Immature natural killer cell (primary cell): Measurements from ENCODE around the gene ARHGEF1. TPM values are rescaled to one million over a fixed set of nuclear protein-coding genes. Genes with fewer than 3 reads are reported as not detected.
A peak's percentile ranks its signal among the peaks of the same experiment; 100 is the strongest.

Experiments used
- DNase-seq, 3 donors: peaks; one replicate each; pipeline ENCODE4 v3.0.0; 2022; ENCODE audit warnings: mixed read lengths in 1 of 3
- H3K27ac Mint-ChIP-seq, 6 donors: one replicate each; pipeline ENCODE4 v1.8.0; 2020; ENCODE audit warnings: mixed read lengths in 6 of 6, mild to moderate bottlenecking in 5 of 6, inconsistent platforms in 4 of 6, moderate library complexity in 3 of 6
- H3K27me3 Mint-ChIP-seq, 3 donors: one replicate each; pipeline ENCODE4 v1.8.0; 2020 to 2021; ENCODE audit warnings: low read depth in 3 of 3, mild to moderate bottlenecking in 3 of 3, mixed read lengths in 3 of 3, moderate library complexity in 3 of 3, inconsistent platforms in 1 of 3
- H3K36me3 Mint-ChIP-seq, 3 donors: one replicate each; pipeline ENCODE4 v1.8.0; 2020; ENCODE audit warnings: mixed read lengths in 3 of 3, inconsistent platforms in 2 of 3, mild to moderate bottlenecking in 2 of 3
- H3K4me1 Mint-ChIP-seq, 2 donors: one replicate each; pipeline ENCODE4 v1.8.0; 2020; ENCODE audit warnings: inconsistent platforms in 2 of 2, mild to moderate bottlenecking in 2 of 2, mixed read lengths in 2 of 2, moderate library complexity in 1 of 2
- H3K4me3 Mint-ChIP-seq, 5 donors: one replicate each; pipeline ENCODE4 v1.8.0; 2020; ENCODE audit warnings: mild to moderate bottlenecking in 5 of 5, mixed read lengths in 5 of 5, inconsistent platforms in 3 of 5, moderate library complexity in 3 of 5
- H3K9me3 Mint-ChIP-seq, 6 donors: one replicate each; pipeline ENCODE4 v1.8.0; 2020; ENCODE audit warnings: mild to moderate bottlenecking in 6 of 6, mixed read lengths in 6 of 6, inconsistent platforms in 4 of 6, moderate library complexity in 3 of 6
- polyA plus RNA-seq, 3 donors: library from polyadenylated mRNA; unstranded; fragments of 300-500 nt; fragmentation: Illumina TruSeq; gene quantifications; one replicate each; pipeline ENCODE4 v1.2.3, GENCODE V29; 2021

Gene ARHGEF1
- polyA plus RNA-seq, 3 donors from 2014 or later = 129 to 394 (median 156) TPM

DNA sequence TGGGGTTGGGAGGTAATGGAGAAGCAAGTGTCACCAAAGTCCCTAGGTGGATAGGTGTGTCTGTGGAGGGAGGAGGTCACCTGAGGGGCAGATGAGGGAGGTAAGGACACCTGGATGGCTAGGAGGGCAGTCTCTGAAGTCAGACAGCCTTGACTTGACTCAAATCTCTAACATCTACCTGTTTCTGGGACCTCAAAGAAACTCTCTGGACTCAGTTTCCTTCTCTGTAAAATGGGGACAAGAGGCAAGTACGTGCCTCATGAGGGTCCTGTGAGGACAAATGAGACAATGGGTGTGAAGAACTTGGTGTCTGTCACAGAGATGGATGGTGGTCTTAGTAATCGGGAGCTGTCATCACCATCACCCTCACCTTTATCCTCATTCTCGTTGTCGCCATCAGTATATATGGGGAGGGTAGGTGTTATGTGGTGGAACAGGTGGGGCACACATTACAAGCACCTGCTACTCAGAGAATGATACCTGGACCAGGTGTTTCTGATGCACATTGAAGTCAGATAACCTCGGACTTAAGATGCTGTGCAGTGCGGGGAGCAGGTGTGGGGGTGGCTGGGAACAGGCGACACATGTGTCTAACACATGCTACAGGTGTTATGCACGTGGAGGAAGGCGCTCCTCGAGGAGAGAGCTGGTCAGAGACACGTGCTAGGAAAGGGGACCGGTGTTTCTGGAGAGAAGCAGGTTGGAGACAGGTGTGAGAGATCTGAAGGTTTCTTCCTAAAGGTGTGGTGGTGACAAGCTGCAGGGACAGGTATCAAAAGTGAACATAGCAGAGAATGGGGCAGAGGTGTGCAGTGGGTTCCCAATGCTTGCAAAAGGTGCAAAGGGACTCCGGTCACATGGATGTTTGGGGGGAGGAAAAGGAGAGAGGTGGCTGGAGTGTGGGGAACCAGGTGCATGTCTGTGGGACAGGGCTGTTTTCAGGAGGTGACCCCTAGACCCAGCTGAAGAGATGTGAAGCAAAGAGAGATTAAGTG is 41.5 kb downstream of the ARHGEF1 start:
- no peak overlapping the region for H3K27ac Mint-ChIP-seq
- no peak for DNase-seq
- H3K27me3 Mint-ChIP-seq = peaks cover 13 to 22% (median 16%) of the 10 kb centered on the region in 3 donors
- H3K4me1 Mint-ChIP-seq = peaks cover 18 to 22% of the 10 kb centered on the region in 2 donors
- peaks cover 0 to 3% (median 0%) of the 10 kb centered on the region in 3 donors for H3K36me3 Mint-ChIP-seq
- H3K9me3 Mint-ChIP-seq = peaks cover 0 to 2% (median 0%) of the 10 kb centered on the region in 6 donors
- no peak overlapping the region for H3K4me3 Mint-ChIP-seq

DNA sequence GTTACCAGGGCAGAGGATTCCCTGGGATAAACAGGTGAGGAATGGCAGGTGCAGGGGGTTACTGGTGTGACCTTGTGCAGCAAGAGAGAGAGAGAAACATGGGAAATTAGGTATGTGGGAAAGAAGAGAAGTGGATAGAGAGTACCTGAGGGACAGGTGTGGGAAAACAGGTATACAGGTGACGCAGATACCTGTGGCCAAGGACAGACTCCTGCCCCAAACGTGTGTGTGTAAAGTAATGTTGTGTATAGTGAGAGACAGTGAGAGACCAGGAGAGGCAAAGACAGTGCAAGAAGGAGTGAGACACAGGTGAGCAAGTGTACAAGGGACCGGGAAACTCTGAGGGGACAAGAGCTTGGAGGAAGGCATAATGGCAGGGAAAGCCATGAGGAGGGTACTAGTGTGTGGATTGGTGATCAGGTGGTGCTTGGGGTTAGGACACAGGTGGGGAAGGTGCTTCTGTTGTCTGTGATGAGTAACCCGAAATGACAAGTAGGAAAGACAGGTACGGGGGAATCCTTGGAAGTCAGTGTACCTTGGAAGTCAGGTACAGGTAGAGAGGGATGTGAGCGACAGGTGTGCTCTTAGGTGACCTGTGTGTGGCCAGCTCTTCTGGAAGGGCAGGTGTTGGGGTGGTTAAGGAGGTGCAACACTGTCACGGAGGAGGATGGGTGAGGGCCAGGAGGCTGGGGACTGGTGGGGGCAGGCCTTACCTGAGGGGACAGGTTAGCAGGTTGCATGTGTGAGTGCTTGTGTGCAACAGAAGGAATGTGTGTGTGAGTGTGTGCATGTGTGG is 42.4 kb downstream of the ARHGEF1 start:
- Mint-ChIP-seq H3K9me3 (peaks cover 0 to 2% (median 0%) of the 10 kb centered on the region in 6 donors), H3K4me3 (no peak overlapping the region), H3K4me1 (peaks cover 28 to 31% of the 10 kb centered on the region in 2 donors), H3K36me3 (peaks cover 0 to 3% (median 0%) of the 10 kb centered on the region in 3 donors), H3K27ac (no peak overlapping the region), H3K27me3 (peaks cover 16 to 22% (median 19%) of the 10 kb centered on the region in 3 donors)
- DNase-seq = no peak

DNA sequence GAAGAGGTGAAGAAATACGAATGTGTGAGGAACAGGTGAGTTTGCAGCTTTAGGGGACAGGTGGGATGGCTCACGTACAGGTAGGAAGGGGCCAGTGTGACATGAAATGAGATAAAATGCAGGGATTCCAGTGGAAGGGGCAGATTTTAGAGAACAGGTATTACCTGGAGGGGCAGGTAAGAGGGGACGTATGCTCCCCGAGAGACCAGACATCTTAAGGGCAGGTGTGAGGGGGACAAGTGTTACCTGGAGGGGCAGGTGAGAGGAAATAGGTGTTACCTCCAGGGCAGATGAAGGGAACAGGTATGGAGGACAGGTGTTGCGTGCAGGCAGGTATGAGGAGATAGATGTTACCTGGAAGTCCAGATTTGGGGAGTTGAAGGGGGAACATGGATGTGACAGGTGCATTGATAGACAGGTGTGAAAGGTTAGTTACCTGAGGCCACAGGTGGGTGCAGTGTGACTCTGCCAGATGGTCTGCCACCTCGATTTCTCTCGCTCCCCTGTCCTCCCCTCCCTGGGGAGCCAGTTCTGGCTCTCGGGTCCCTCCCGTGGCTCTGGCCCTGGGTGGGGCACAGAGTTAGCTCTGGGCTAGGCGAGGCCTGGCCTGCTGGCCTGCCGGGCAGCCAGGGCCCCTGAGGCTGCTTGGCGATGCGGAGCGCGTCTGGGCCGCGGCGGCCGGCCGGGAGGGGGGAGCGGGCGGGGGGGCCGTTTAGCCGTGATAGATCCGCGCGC is 43.2 kb downstream of the ARHGEF1 start:
- H3K4me1 Mint-ChIP-seq = peaks cover 32 to 37% of the 10 kb centered on the region in 2 donors
- H3K4me3 Mint-ChIP-seq = no peak overlapping the region
- peaks cover 16 to 20% (median 16%) of the 10 kb centered on the region in 3 donors for H3K27me3 Mint-ChIP-seq
- peaks cover 0 to 2% (median 0%) of the 10 kb centered on the region in 6 donors for H3K9me3 Mint-ChIP-seq
- H3K36me3 Mint-ChIP-seq = peaks cover 0 to 3% (median 0%) of the 10 kb centered on the region in 3 donors
- no peak for DNase-seq
- H3K27ac Mint-ChIP-seq = no peak overlapping the region

DNA sequence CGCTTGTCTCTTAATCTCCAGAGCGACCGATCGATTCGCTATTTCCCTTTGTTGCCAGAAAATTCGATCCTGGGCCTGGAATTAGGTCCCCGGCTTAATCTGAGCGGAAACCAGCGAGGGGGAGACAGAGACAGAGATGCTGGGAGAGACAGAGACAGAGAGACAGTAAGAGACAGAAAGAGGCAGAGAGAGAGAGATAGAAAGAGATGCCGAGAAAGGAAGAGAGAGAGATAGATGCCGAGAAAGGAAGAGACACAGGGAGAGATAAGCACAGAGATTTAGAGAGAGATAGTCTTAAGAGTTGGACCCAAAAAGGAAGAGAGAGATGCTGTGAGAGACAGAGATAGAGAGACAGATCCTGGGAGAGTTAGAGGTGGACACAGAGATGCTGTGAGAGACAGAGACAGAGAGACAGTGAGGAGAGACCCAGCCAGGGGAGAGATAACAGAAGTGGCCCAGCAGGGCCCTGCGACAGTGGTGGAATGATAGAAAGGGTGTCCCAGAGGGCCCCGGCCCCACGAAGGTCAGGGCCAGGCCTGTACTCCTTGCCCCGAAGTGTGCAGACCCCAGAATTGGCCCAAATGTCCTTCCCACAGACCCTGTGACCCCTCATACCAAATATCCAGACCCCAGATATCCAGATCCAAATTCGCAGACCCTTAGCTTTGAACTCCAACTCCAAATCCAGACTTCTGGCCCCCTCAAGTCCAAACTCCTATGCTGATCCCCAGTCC is 43.9 kb downstream of the ARHGEF1 start:
- Mint-ChIP-seq H3K9me3 (peaks cover 0 to 2% (median 0%) of the 10 kb centered on the region in 6 donors), H3K27me3 (peaks cover 13 to 17% (median 15%) of the 10 kb centered on the region in 3 donors), H3K4me3 (no peak overlapping the region), H3K4me1 (peaks cover 31 to 35% of the 10 kb centered on the region in 2 donors), H3K27ac (no peak overlapping the region), H3K36me3 (peaks cover 0 to 3% (median 0%) of the 10 kb centered on the region in 3 donors)
- no peak for DNase-seq

DNA sequence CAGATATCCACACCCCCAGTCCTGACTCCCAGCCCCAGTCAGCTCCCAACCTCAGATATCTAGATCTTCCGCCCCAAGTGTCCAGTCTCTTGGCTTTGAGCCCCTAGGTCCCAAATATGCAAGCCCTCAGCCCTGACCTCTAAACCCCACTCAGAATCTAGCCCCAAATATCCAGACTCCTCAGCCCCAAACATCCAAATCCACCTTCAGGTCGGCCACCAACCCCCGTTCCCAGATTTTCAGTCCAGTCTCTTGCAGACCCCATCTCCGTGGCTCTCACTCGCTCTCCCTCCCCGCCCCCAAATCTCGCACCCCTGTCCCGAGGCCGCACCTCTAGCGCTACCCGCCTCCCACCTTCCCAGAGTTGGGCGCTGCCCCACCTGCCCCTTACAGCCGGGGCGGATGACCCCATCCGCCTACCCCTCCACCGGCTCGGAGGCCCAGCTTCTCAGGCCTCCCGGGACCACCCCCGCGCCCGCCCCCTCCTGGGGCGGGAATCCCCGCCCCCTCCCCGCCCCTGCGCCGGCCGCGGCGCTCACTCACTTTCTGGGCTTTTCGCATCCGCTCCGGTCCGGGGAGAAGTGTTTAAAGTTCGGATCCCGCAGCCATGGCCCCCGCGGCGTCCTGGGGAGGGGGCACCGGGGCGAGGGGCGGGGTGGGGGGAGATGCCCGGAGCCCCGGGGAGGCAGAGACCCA is 44.7 kb downstream of the ARHGEF1 start:
- Mint-ChIP-seq H3K27ac (peak overlapping the region in 3 of 6 donors; percentile 72 to 89 (median 87)), H3K4me1 (peaks cover 27 to 35% of the 10 kb centered on the region in 2 donors), H3K36me3 (peaks cover 0 to 3% (median 0%) of the 10 kb centered on the region in 3 donors), H3K9me3 (no peaks in the 10 kb centered on the region), H3K27me3 (peaks cover 12 to 13% (median 12%) of the 10 kb centered on the region in 3 donors), H3K4me3 (peak overlapping the region; percentile 79 to 94 (median 88))
- no peak for DNase-seq

DNA sequence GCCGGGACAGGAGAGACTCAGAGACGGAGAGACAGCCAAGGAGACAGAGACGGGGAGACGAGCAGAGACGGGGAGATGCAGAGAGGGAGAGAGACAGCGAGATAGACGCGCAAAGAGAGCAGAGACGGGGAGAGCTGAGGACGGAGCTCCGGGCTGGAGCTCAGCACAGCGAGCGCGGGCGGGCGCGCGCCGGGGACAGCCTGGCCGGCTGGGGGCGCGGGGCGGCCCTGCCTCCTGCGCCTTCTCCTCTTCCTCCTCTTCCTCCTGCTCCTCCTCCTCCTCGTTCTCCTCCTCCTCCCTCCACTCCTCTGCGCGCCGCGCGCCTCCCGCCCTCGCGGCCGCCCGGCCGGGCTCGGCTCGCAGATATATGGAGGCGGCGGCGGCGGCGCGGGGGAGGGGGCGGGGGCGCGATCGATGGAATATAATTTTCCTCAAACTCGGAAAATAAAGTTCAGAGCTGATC is 45.3 kb downstream of the ARHGEF1 start, which contains the start of gene ERFL:
Gene ERFL, minus strand, starts transcription at position 229 of the 463 bp plus-strand sequence. CDS start 15,530 bp downstream, outside the sequence.
- peak within 1 kb of the TSS; percentile 88 to 99 (median 93) for H3K4me3 Mint-ChIP-seq
- no peaks in the 10 kb centered on the region for H3K9me3 Mint-ChIP-seq
- H3K27ac Mint-ChIP-seq = peak within 1 kb of the TSS in 5 of 6 donors; percentile 80 to 89 (median 82)
- peaks cover 10 to 13% (median 10%) of the 10 kb centered on the region in 3 donors for H3K27me3 Mint-ChIP-seq
- peaks cover 0 to 2% (median 0%) of the 10 kb centered on the region in 3 donors for H3K36me3 Mint-ChIP-seq
- DNase-seq = no peak
- H3K4me1 Mint-ChIP-seq = peaks cover 26 to 33% of the 10 kb centered on the region in 2 donors

DNA sequence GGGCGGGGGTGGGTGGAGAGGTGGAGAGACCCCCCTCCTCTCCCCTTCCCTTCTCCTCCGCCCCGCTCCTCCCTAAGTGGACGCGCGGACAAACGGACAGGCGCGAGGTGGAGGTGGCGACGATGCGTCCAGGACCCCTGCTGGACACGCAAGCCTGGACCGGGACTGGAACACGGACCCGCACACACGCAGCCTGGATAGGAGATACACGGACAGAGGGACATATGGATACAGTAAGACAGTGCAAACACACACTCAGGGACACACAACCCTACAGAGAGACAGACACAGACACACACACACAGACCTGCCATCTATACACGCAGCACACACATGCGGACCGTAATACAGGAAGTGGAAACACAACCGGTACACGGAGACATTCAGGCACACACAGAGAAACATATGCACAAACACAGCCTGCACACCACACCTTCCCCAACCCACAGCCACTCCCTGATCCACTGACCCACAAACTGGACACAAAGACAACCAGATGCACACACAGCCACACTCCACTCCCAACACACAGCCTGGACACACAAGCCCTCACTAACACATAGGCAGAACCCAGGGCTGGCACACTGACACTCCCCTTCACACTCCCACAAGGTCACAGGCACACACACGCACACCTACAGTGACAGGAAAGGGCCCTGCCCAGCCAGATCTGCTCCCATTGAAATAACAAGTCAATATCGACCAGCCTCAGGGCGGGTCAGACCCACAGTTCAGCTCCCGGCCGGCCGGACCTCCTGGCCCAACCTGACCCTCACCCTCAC is 46.0 kb downstream of the ARHGEF1 start:
- Mint-ChIP-seq H3K9me3 (no peaks in the 10 kb centered on the region), H3K4me3 (peak overlapping the region; percentile 87 to 99 (median 93)), H3K36me3 (no peaks in the 10 kb centered on the region), H3K27ac (peak overlapping the region in 5 of 6 donors; percentile 73 to 85 (median 81)), H3K4me1 (peaks cover 28 to 37% of the 10 kb centered on the region in 2 donors), H3K27me3 (peaks cover 8 to 13% (median 10%) of the 10 kb centered on the region in 3 donors)
- DNase-seq = no peak

DNA sequence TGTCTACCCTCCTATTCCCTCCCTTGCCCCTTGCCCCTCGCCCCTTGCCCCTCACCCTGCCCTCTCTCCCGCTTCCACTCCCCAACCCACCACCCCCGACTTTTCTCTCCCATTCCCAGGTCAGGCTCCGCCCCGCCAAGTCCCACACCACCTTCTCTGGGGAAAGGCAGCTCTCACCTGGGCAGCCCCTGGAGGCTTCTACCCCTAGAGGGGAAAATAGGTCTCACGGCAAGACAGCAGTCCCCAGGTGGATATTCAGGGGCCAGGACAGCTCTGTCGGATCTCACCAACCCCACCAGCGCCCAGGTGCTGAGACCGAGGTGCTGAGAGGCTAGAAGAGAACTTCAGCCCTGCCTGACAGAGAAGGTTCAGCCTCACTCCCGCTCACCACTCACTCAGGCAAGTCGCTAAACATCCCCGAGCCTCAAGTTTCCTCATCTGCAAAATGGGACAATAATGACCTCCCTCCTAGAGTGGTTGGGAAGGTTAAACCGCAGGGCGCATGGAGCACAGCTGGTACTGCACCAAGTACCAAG is 46.6 kb downstream of the ARHGEF1 start:
- peak overlapping the region in 3 of 6 donors; percentile 17 to 82 (median 81) for H3K27ac Mint-ChIP-seq
- peak overlapping the region; percentile 60 to 94 (median 91) for H3K4me3 Mint-ChIP-seq
- H3K4me1 Mint-ChIP-seq = peaks cover 32 to 43% of the 10 kb centered on the region in 2 donors
- no peaks in the 10 kb centered on the region for H3K36me3 Mint-ChIP-seq
- H3K27me3 Mint-ChIP-seq = peaks cover 8 to 13% (median 10%) of the 10 kb centered on the region in 3 donors
- H3K9me3 Mint-ChIP-seq = no peaks in the 10 kb centered on the region
- no peak for DNase-seq

DNA sequence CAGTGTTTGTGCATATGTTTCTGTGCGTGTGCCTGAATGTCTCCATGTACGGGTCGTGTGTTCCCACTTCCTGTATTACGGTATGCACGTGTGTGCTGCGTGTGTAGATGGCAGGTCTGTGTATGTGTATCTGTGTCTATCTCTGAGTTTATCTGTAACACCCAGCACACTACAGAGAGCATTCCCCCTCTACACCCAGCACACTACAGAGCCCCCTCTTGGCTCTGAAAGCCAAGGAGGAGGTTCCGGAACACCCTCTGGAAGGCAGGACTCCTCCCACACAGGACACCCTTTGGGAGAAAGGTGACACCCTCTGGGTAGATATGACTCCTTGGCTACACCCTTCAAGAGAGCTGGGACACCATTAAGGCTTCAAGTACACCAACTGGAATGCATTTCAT is 47.3 kb downstream of the ARHGEF1 start:
- Mint-ChIP-seq H3K4me1 (peaks cover 39 to 51% of the 10 kb centered on the region in 2 donors), H3K27me3 (peaks cover 10 to 17% (median 12%) of the 10 kb centered on the region in 3 donors), H3K36me3 (no peaks in the 10 kb centered on the region), H3K4me3 (peak overlapping the region; percentile 48 to 91 (median 55)), H3K9me3 (no peaks in the 10 kb centered on the region), H3K27ac (peak overlapping the region in 4 of 6 donors; percentile 4 to 70 (median 29))
- no peak for DNase-seq

DNA sequence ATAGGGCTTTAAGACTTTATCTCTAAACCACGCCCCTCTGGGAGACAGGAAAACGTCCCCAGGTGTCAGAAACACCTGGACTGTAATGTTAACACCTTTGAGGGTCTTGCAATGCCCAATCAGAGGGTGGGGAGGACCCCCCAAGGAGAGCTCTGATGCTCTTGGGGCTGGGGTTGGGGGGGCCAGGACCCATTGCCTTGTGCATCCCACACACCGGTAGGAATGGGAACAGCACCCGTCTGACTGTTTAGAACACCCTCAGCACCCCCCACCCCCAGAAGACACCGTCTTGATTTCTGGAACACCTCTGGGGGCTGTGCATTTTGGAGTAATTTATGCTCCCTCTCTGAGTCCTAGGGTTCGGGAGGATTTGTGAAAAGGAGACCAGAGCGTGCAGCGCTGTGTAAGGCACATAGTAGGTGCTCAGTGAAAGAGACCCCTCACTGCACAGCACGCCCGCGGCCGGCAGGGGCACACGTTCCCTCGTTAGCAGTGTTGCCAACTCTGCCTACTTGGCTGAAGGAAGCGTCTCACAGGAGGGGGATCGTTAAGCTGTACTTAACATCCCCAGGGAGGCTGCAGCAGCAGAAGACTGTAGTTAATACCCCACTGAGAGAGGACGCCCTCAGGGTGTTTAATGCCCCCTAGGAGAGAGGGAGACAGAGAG is 48.1 kb downstream of the ARHGEF1 start:
- no peaks in the 10 kb centered on the region for H3K36me3 Mint-ChIP-seq
- no peaks in the 10 kb centered on the region for H3K9me3 Mint-ChIP-seq
- H3K4me1 Mint-ChIP-seq = peaks cover 41 to 54% of the 10 kb centered on the region in 2 donors
- no peak overlapping the region for H3K4me3 Mint-ChIP-seq
- peaks cover 11 to 17% (median 13%) of the 10 kb centered on the region in 3 donors for H3K27me3 Mint-ChIP-seq
- peak overlapping the region in 4 of 6 donors; percentile 30 to 51 (median 40) for H3K27ac Mint-ChIP-seq
- no peak for DNase-seq
